D341Med (cell line): ENCODE data around the gene OR52M1.

Experiments
- DNase-seq: peaks from one replicate; pipeline ENCODE4 v3.0.0; 2012; ENCODE audit warnings: low spot score

OR52M1 gene

GRCh38 chr11:4569075-4569474 lies 24.1 kb downstream of the OR52M1 start:
- no peak for DNase-seq

- DNase-seq: no peak
Observed at GRCh38 chr11:4576880-4577279, 31.9 kb downstream of the OR52M1 start.

- no peak for DNase-seq
Observed at GRCh38 chr11:4577761-4578160, 32.8 kb downstream of the OR52M1 start.

GRCh38 chr11:4578624-4579023 lies 33.6 kb downstream of the OR52M1 start:
- DNase-seq: no peak

GRCh38 chr11:4580124-4580523 lies 35.1 kb downstream of the OR52M1 start:
- DNase-seq: no peak

GRCh38 chr11:4581443-4581842 lies 36.5 kb downstream of the OR52M1 start, which contains the start of gene OR52I2:
Gene OR52I2 (plus strand): TSS chr11:4581743.
- no peak for DNase-seq

- no peak for DNase-seq
Observed at GRCh38 chr11:4589017-4589416, 44.0 kb downstream of the OR52M1 start.

GRCh38 chr11:4593739-4594138 lies 48.7 kb downstream of the OR52M1 start, which contains the start of gene OR52I1:
Gene OR52I1 (plus strand): TSS chr11:4594039. CDS start chr11:4594039, 0 bp downstream.
- DNase-seq: no peak
